Mesenchymal stem cell (in vitro differentiated cells and primary cell): Measurements from ENCODE around the gene KRT27.

Experiments
- DNase-seq: peaks from one replicate; pipeline ENCODE4 v3.0.0-alpha.2; 2013
- H2AFZ ChIP-seq: one replicate; pipeline ENCODE4 v1.6.1; 2013; ENCODE audit warnings: low read depth, mild to moderate bottlenecking, control low read depth, inconsistent platforms, low read length, moderate library complexity
- H2AK5ac ChIP-seq: 2 replicates; pipeline ENCODE4 v1.6.1; 2013; ENCODE audit warnings: low read length, moderate library complexity, mild to moderate bottlenecking, inconsistent platforms; ENCODE audit not compliant: severe bottlenecking
- H2BK120ac ChIP-seq: one replicate; pipeline ENCODE4 v1.6.1; 2013; ENCODE audit warnings: low read depth, mild to moderate bottlenecking, inconsistent platforms, low read length, moderate library complexity
- H2BK12ac ChIP-seq, 2 experiments: one replicate each; pipeline ENCODE4 v1.6.1; 2013; ENCODE audit warnings: inconsistent platforms in 2 of 2, low read length in 2 of 2, mild to moderate bottlenecking in 2 of 2, moderate library complexity in 2 of 2, control low read depth in 1 of 2
- H2BK15ac ChIP-seq: one replicate; pipeline ENCODE4 v1.6.1; 2013; ENCODE audit warnings: mild to moderate bottlenecking, low read depth, inconsistent platforms; ENCODE audit not compliant: poor library complexity, severe bottlenecking
- H2BK5ac ChIP-seq: 2 replicates; pipeline ENCODE4 v1.6.1; 2013; ENCODE audit warnings: low read depth, mild to moderate bottlenecking, low read length, control low read depth, inconsistent platforms; ENCODE audit not compliant: poor library complexity, severe bottlenecking
- H3K14ac ChIP-seq, 2 experiments: one replicate each; pipeline ENCODE4 v1.6.1; 2013; ENCODE audit warnings: inconsistent platforms in 2 of 2, low read length in 2 of 2, control low read depth in 1 of 2, mild to moderate bottlenecking in 1 of 2, moderate library complexity in 1 of 2
- H3K18ac ChIP-seq, 2 experiments: one replicate each; pipeline ENCODE4 v1.6.1; 2013; ENCODE audit warnings: inconsistent platforms in 2 of 2, low read length in 2 of 2, control low read depth in 1 of 2, low read depth in 1 of 2, mild to moderate bottlenecking in 1 of 2
- H3K23ac ChIP-seq, 2 experiments: one replicate each; pipeline ENCODE4 v1.6.1; 2013; ENCODE audit warnings: inconsistent platforms in 2 of 2, low read length in 2 of 2, mild to moderate bottlenecking in 2 of 2, moderate library complexity in 2 of 2, control low read depth in 1 of 2
- H3K27ac ChIP-seq: 2 replicates; pipeline ENCODE4 v1.5.1; 2013; ENCODE audit warnings: mild to moderate bottlenecking, moderate library complexity, low read length, control low read depth, inconsistent platforms; ENCODE audit not compliant: poor library complexity, severe bottlenecking
- H3K27me3 ChIP-seq, 2 experiments: 2 replicates each; pipeline versions ENCODE4 v1.6.1 to v1.7.0; 2013; ENCODE audit warnings: low read length in 2 of 2, mild to moderate bottlenecking in 2 of 2, moderate library complexity in 2 of 2, control low read depth in 1 of 2, inconsistent platforms in 1 of 2; ENCODE audit not compliant: control insufficient read depth in 1 of 2, insufficient read depth in 1 of 2
- H3K36me3 ChIP-seq, 2 experiments: 2 replicates each; pipeline versions ENCODE4 v1.6.1 to v1.7.0; 2013; ENCODE audit warnings: low read length in 2 of 2, control low read depth in 1 of 2, inconsistent platforms in 1 of 2, low read depth in 1 of 2, mild to moderate bottlenecking in 1 of 2; ENCODE audit not compliant: insufficient read depth in 2 of 2, control insufficient read depth in 1 of 2
- H3K4ac ChIP-seq, 2 experiments: one replicate each; pipeline ENCODE4 v1.6.1; 2013; ENCODE audit warnings: inconsistent platforms in 2 of 2, low read length in 2 of 2, mild to moderate bottlenecking in 2 of 2, moderate library complexity in 2 of 2, control low read depth in 1 of 2, low read depth in 1 of 2
- H3K4me1 ChIP-seq: 2 replicates; pipeline ENCODE4 v1.6.1; 2013; ENCODE audit warnings: low read depth, low read length, control low read depth; ENCODE audit not compliant: control insufficient read depth, insufficient read depth
- H3K4me2 ChIP-seq: 2 replicates; pipeline ENCODE4 v1.6.1; 2013; ENCODE audit warnings: low read length, mild to moderate bottlenecking, inconsistent platforms; ENCODE audit not compliant: poor library complexity, severe bottlenecking
- H3K4me3 ChIP-seq, 2 experiments: 2 replicates each; pipeline versions ENCODE4 v1.5.1 to v1.7.0; 2013; ENCODE audit warnings: low read length in 2 of 2, mild to moderate bottlenecking in 2 of 2, control low read depth in 1 of 2, low read depth in 1 of 2; ENCODE audit not compliant: insufficient read depth in 1 of 2
- H3K79me1 ChIP-seq: replicated peaks from 2 replicates; pipeline ENCODE4 v1.6.1; 2013; ENCODE audit warnings: mild to moderate bottlenecking, control low read depth, low read length, inconsistent platforms; ENCODE audit not compliant: poor library complexity, severe bottlenecking
- H3K9ac ChIP-seq: 2 replicates; pipeline ENCODE4 v1.7.0; 2013; ENCODE audit warnings: mild to moderate bottlenecking, low read length, moderate library complexity
- H3K9me3 ChIP-seq: 2 replicates; pipeline ENCODE4 v1.7.0; 2013; ENCODE audit warnings: mild to moderate bottlenecking, low read length; ENCODE audit not compliant: control insufficient read depth
- H4K8ac ChIP-seq: one replicate; pipeline ENCODE4 v1.6.1; 2013; ENCODE audit warnings: inconsistent platforms, mild to moderate bottlenecking, low read length, moderate library complexity
- H4K91ac ChIP-seq: one replicate; pipeline ENCODE4 v1.6.1; 2013; ENCODE audit warnings: mild to moderate bottlenecking, low read length, inconsistent platforms
- whole genome bisulfite sequencing: methylation state at CpG from one replicate; pipeline ENCODE4 v1.1.7; 2013; ENCODE audit warnings: mixed read lengths; 5-methylcytosine and 5-hydroxymethylcytosine counted together

Gene KRT27

DNA sequence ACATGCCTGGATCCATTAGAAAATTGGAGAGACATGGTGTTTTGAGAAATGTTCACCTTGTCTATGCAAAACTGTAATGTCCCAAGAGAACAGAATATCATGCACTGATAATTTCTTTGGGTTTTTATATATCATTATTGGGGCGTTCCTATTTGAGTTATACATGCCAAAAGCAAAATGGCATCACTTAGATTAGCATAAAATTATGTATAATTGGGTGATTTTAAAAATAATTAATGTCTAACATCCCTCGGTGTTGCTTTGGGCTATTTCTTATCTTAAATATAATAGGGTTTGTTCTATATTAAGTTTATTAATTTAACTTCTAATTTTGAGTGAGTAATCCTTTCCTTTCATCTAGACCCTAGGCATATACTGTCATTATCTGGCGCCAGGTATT, 17.5 kb upstream of the KRT27 start, which contains the start of gene KRT28:
TSS of gene KRT28 (minus strand) at position 101 of the 400 bp plus-strand sequence. CDS start at position 35, 66 bp downstream.
- Histone ChIP-seq H3K9ac (no peak within 1 kb of the TSS), H3K23ac (no peak within 1 kb of the TSS), H3K27me3 (peaks cover 0 to 31% of the 10 kb centered on the region in 2 experiments), H3K79me1 (no peaks in the 10 kb centered on the region), H3K4ac (no peak within 1 kb of the TSS), H3K4me1 (no peaks in the 10 kb centered on the region), H2AFZ (no peak within 1 kb of the TSS), H4K8ac (no peak within 1 kb of the TSS), H3K36me3 (no peaks in the 10 kb centered on the region), H2AK5ac (no peak within 1 kb of the TSS), H3K4me2 (no peak within 1 kb of the TSS), H3K14ac (no peak within 1 kb of the TSS), H3K4me3 (no peak within 1 kb of the TSS), H2BK15ac (no peak within 1 kb of the TSS), H3K18ac (no peak within 1 kb of the TSS), H3K27ac (no peak within 1 kb of the TSS), H2BK12ac (no peak within 1 kb of the TSS), H3K9me3 (no peaks in the 10 kb centered on the region), H2BK5ac (no peak within 1 kb of the TSS), H4K91ac (no peak within 1 kb of the TSS), H2BK120ac (no peak within 1 kb of the TSS)
- no peak for DNase-seq
- WGBS: no CpG with 5 or more reads among the region's 3 CpGs

DNA sequence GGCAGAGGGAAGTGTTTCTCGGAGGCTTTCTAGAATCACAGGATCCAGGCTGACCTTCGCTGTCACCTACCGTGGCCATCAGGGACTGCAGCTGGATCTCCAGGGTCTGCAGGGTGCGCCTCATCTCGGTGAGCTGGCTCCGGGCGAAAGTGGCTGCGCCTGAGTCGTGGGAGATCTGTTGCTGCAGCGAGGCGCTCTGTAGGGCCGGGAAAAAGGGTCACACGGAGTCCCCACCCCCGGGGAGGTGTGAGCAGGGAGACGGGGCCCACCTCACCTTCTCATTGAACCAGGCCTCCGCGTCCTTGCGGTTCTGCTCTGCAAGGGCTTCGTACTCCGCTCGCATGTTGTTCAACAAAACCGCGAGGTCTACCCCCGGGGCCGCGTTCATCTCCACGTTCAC, 14.5 kb upstream of the KRT27 start:
- H3K23ac ChIP-seq: no peak overlapping the region
- H2BK12ac ChIP-seq: no peak overlapping the region
- H3K9ac ChIP-seq: no peak overlapping the region
- peaks cover 0 to 34% of the 10 kb centered on the region in 2 experiments for H3K27me3 ChIP-seq
- H3K27ac ChIP-seq: no peak overlapping the region
- no peak for DNase-seq
- no peak overlapping the region for H3K4ac ChIP-seq
- no peak overlapping the region for H2BK120ac ChIP-seq
- H2BK5ac ChIP-seq: no peak overlapping the region
- no peak overlapping the region for H3K4me2 ChIP-seq
- no peak overlapping the region for H4K8ac ChIP-seq
- no peaks in the 10 kb centered on the region for H3K79me1 ChIP-seq
- H2AFZ ChIP-seq: no peak overlapping the region
- no peaks in the 10 kb centered on the region for H3K36me3 ChIP-seq
- 91% methylated on average over 27 of the region's 27 CpGs for WGBS
- H3K4me1 ChIP-seq: no peaks in the 10 kb centered on the region
- no peak overlapping the region for H2BK15ac ChIP-seq
- no peak overlapping the region for H2AK5ac ChIP-seq
- H3K18ac ChIP-seq: no peak overlapping the region
- no peak overlapping the region for H3K4me3 ChIP-seq
- H3K9me3 ChIP-seq: no peaks in the 10 kb centered on the region
- no peak overlapping the region for H3K14ac ChIP-seq
- no peak overlapping the region for H4K91ac ChIP-seq

DNA sequence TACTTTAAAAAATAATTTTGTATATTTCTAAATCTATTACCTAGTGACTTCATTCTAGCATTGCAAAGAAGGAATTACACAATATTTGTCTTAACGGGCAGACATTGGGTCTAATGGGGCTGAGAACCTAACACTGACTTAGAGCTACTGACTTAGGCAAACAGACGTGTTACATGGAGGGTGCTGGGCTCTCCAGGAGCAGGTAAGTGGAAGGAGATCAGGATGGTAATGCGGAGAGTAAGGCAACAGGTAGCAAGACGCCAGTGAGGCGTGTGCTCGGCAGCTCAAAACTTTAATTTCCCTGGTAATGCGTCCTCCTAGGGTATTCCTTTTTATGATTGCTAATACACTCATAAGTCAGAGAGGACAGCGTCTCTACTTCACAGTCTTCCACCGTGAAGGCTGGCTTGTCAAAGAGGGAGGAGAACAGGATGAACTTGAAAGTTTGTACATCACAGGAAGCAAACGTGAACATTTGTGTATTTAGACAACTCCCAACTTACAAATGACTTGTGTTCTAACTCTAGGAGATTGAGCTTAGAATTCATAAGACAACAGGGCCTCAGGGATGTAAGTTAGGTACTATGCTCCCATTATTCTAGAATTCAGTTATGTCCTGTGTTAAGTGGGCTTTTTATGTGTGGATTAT, 12.8 kb upstream of the KRT27 start:
- no peak overlapping the region for H3K23ac ChIP-seq
- no peak overlapping the region for H2BK120ac ChIP-seq
- H3K4me3 ChIP-seq: no peak overlapping the region
- 79% methylated on average over 6 of the region's 10 CpGs for WGBS
- no peak overlapping the region for H2BK15ac ChIP-seq
- no peaks in the 10 kb centered on the region for H3K9me3 ChIP-seq
- H3K9ac ChIP-seq: no peak overlapping the region
- H3K4me1 ChIP-seq: no peaks in the 10 kb centered on the region
- H2BK5ac ChIP-seq: no peak overlapping the region
- no peak overlapping the region for H4K91ac ChIP-seq
- H2AK5ac ChIP-seq: no peak overlapping the region
- no peaks in the 10 kb centered on the region for H3K36me3 ChIP-seq
- no peak overlapping the region for H3K18ac ChIP-seq
- H3K79me1 ChIP-seq: no peaks in the 10 kb centered on the region
- peaks cover 0 to 24% of the 10 kb centered on the region in 2 experiments for H3K27me3 ChIP-seq
- H2AFZ ChIP-seq: no peak overlapping the region
- no peak overlapping the region for H4K8ac ChIP-seq
- no peak overlapping the region for H3K4me2 ChIP-seq
- no peak overlapping the region for H3K27ac ChIP-seq
- DNase-seq: no peak
- H3K14ac ChIP-seq: no peak overlapping the region
- no peak overlapping the region for H2BK12ac ChIP-seq
- no peak overlapping the region for H3K4ac ChIP-seq

DNA sequence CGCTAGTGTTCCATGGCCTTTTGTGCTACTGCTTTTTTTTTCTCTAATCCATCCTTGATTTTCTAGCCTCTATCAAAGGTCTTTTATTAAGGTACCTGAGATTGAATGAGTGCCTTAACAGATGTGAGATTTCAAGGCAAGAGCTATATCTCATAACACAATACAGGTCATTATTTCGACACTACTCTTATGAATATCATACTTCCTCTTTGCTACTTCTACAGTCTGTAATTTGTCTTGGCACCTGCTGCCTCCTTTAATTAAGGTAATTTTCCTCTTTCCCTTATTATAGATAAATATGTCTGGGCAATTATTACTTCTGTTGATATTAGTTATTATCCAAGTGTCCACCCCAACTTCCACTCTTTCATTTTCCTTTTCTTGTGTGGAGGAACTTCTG, 12.1 kb upstream of the KRT27 start:
- Histone ChIP-seq H3K4me1 (no peaks in the 10 kb centered on the region), H3K4ac (no peak overlapping the region), H3K79me1 (no peaks in the 10 kb centered on the region), H2AK5ac (no peak overlapping the region), H3K27ac (no peak overlapping the region), H3K27me3 (peaks cover 0 to 19% of the 10 kb centered on the region in 2 experiments), H3K36me3 (no peaks in the 10 kb centered on the region), H3K14ac (no peak overlapping the region), H2BK12ac (no peak overlapping the region), H3K18ac (no peak overlapping the region), H3K9ac (no peak overlapping the region), H2BK120ac (no peak overlapping the region), H4K8ac (no peak overlapping the region), H4K91ac (no peak overlapping the region), H2BK5ac (no peak overlapping the region), H2BK15ac (no peak overlapping the region), H2AFZ (no peak overlapping the region), H3K23ac (no peak overlapping the region), H3K4me3 (no peak overlapping the region), H3K9me3 (no peaks in the 10 kb centered on the region), H3K4me2 (no peak overlapping the region)
- 92% methylated on average over 2 of the region's 2 CpGs for WGBS
- DNase-seq: no peak
